ENCODE measurements around the gene IFNG.
A peak's percentile ranks its signal among the peaks of the same experiment; 100 is the strongest.
"Not testable (repeated sequence)": the region's sequence is repeated elsewhere in the genome, so short reads cannot be mapped to it uniquely, and the experiment has no call there.

The IFNG gene

GRCh38 chr12:68159681-68160304 lies at the start of gene IFNG:
TSS of gene IFNG (minus strand) at chr12:68159740. CDS start at chr12:68159615, 125 bp downstream.
- H3K27ac ChIP-seq = peak within 1 kb of the TSS in 1 of 21 experiments; percentile 66
- H3K4me3 ChIP-seq = peak within 1 kb of the TSS in 1 of 7 experiments; percentile 24

- H3K4me3 ChIP-seq, H3K27ac ChIP-seq: not testable (repeated sequence)
Observed at GRCh38 chr12:68209048-68209728, 49.6 kb upstream of the IFNG start.

- Histone ChIP-seq H3K4me3 (no peak overlapping the region), H3K27ac (no peak overlapping the region)
Observed at GRCh38 chr12:68207276-68207675, 47.7 kb upstream of the IFNG start.

- H3K4me3 ChIP-seq = no peak overlapping the region
- H3K27ac ChIP-seq = no peak overlapping the region
Observed at GRCh38 chr12:68206446-68206845, 46.9 kb upstream of the IFNG start.

DNA sequence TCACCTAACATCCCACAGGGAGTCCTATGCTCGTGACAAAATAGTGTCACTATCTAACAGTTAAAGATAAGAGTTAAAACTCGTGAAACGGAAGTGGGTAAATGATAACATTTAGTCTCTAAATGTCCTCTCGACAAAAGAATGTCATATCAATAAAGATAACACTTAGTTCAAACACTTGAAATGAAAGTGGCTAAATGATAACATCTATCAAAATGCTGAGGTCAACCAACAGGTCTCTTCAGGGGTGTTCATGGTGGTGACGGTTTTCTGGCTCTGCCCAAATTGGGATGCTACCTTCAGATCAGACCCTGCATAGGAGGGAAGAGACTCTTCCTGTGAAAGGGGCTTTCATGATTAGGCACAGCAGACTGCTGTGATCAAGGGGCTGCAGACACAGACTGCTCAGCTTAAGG lies 43.9 kb upstream of the IFNG start:
- H3K4me3 ChIP-seq = no peak overlapping the region
- H3K27ac ChIP-seq = no peak overlapping the region

- no peak overlapping the region for H3K4me3 ChIP-seq
- no peak overlapping the region for H3K27ac ChIP-seq
Observed at GRCh38 chr12:68200854-68201253, 41.3 kb upstream of the IFNG start.

DNA sequence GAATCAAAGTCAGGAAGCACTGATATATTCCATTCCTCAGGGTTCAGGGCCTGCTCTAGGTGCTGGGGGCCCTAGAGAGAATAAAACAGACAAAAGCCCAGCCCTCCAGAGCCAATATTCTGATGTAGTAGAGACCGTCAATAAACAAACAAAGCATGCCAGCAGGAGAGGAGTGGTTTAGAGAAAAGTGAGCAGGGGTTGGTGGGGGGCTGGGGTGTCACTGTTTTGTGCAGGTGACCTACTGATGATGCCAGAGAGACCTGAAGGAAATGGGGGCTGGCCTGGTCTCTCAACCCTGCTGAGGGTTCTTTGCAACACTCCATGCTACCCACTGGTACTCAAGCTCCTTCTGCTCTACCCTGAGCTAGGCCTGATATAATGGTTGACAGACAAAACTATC lies 39.6 kb upstream of the IFNG start:
- H3K27ac ChIP-seq = no peak overlapping the region
- no peak overlapping the region for H3K4me3 ChIP-seq

- no peak overlapping the region for H3K4me3 ChIP-seq
- peak overlapping the region in 1 of 21 experiments; percentile 42 for H3K27ac ChIP-seq
Observed at GRCh38 chr12:68198507-68199086, 39.1 kb upstream of the IFNG start.

DNA sequence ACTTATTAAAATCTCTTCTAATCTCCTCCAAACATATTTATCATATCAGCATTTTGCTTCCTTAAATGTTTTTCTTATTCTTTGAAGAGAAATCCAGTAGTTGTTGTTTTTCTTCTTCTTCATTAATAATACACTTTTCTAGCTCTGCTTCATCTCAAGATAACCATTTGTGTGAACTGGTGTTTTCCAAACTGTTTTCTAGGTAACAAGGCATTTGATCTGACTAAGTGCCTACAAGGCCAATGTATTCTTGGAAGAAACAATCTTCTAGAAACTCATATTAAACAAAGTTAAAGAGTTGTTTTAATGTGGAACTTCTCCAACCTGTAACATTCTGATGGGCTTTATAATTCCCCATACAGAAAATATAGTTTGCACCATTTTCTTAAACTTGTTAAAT lies 30.8 kb upstream of the IFNG start:
- no peak overlapping the region for H3K4me3 ChIP-seq
- H3K27ac ChIP-seq = no peak overlapping the region

GRCh38 chr12:68189821-68190242 lies 30.3 kb upstream of the IFNG start:
- H3K27ac ChIP-seq = no peak overlapping the region
- H3K4me3 ChIP-seq = no peak overlapping the region

GRCh38 chr12:68185598-68185997 lies 26.1 kb upstream of the IFNG start:
- no peak overlapping the region for H3K4me3 ChIP-seq
- no peak overlapping the region for H3K27ac ChIP-seq

GRCh38 chr12:68180792-68181744 lies 21.5 kb upstream of the IFNG start:
- peak overlapping the region in 2 of 21 experiments; percentile 14 to 23 for H3K27ac ChIP-seq

DNA sequence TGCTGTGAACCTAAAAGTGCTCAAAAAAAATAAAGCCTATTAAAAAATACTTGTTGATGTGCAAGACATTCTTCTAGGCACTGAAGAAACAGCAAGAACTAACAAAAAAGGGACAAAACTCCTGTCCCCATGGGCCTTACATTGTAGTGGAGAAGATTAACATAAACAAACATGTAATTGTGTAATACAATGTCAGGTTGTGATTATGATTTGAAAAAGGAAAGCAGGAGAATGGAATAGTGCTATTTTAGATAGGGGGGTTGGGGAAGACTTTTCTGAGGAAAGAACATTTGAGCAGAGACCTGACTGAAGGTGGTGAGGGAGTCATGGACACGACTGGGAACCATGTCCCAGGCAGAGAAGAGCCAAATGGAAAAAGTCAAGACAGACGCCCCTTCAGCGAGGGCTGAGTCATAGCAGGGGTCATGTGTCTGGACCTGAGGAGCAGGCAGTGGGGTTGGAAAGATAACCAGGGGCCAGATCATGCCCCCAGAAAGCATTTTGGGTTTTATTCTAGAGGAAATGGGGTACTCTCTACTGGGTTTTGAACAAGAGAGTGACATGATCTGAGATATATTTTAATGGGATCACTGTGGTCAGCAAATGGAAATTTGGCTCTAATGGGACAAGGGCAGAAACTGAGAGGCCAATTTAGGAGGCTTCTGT lies 19.4 kb upstream of the IFNG start:
- no peak overlapping the region for H3K4me3 ChIP-seq
- H3K27ac ChIP-seq = no peak overlapping the region

More at GRCh38 chr12:68180792-68181744, 21.5 kb upstream of the IFNG start:
- no peak overlapping the region for H3K4me3 ChIP-seq

- Histone ChIP-seq H3K27ac (no peak overlapping the region), H3K4me3 (no peak overlapping the region)
Observed at GRCh38 chr12:68178184-68178583, 18.6 kb upstream of the IFNG start.

- no peak overlapping the region for H3K27ac ChIP-seq
- no peak overlapping the region for H3K4me3 ChIP-seq
Observed at GRCh38 chr12:68177562-68177961, 18.0 kb upstream of the IFNG start.

DNA sequence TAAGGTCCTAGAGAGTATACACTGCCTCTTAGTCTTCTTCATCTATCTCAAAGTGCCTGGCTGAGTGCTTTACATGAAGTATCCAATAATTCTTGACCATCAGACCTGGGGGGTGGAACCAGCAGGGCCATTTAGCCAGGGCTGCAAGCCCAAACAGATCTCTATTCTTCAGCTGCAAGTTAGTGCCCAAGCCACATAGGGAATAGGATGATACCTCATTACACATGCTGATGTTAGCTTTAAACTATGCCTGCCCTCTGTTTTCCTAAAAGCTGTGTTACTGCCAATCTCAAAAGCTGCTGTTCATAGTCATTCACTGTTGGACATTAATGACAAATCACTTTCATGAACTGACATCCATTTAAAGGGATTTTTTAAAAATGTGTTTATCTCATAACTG lies 16.7 kb upstream of the IFNG start:
- Histone ChIP-seq H3K4me3 (no peak overlapping the region), H3K27ac (peak overlapping the region in 2 of 21 experiments; percentile 51 to 53)

- Histone ChIP-seq H3K27ac (peak overlapping the region in 3 of 21 experiments; percentile 46 to 53 (median 51)), H3K4me3 (no peak overlapping the region)
Observed at GRCh38 chr12:68175557-68176061, 16.1 kb upstream of the IFNG start.

GRCh38 chr12:68174761-68175160 lies 15.2 kb upstream of the IFNG start:
- H3K27ac ChIP-seq, H3K4me3 ChIP-seq: not testable (repeated sequence)

- Histone ChIP-seq H3K27ac (no peak overlapping the region), H3K4me3 (no peak overlapping the region)
Observed at GRCh38 chr12:68173792-68174191, 14.3 kb upstream of the IFNG start.
